ENCODE measurements around the gene EPHB2.

GRCh38 chr1:22780696-22781095 is 70.1 kb downstream of the EPHB2 start:
- TF ChIP-seq ZBTB7A (IDR thresholded peaks at IDR 0.05; ENCODE audit: low read depth) (no peak), USF1 (IDR thresholded peaks at IDR 0.05) (no peak; the same call in 1 of the 2 replicates), EP300 (IDR thresholded peaks at IDR 0.05; ENCODE audit: borderline replicate concordance) (no peak), CEBPB (IDR thresholded peaks at IDR 0.05) (no peak), REST (IDR thresholded peaks at IDR 0.05; ENCODE audit: low read depth) (no peak), TEAD4 (IDR thresholded peaks at IDR 0.05) (no peak), RAD21 (IDR thresholded peaks at IDR 0.05; ENCODE audit: low read depth) (no peak)

All from Ishikawa (cell line).